GM21737 (cell line): ENCODE data around the gene GLIS1.

Experiments
- ATAC-seq: cut with Tn5 transposase; IDR thresholded peaks from one replicate; pipeline ENCODE4 v1.9.1; 2021; ENCODE audit warnings: mild to moderate bottlenecking, moderate library complexity; ENCODE audit not compliant: unreplicated experiment

GLIS1 gene

GRCh38 chr1:53721088-53721487 lies 17.9 kb downstream of the GLIS1 start:
- no peak for ATAC-seq

- no peak for ATAC-seq
Observed at GRCh38 chr1:53719469-53719868, 19.5 kb downstream of the GLIS1 start.

- ATAC-seq, result no peak
Observed at GRCh38 chr1:53718443-53718842, 20.5 kb downstream of the GLIS1 start.

- no peak for ATAC-seq
Observed at GRCh38 chr1:53717025-53717804, 21.7 kb downstream of the GLIS1 start.

- ATAC-seq, result no peak
Observed at GRCh38 chr1:53716150-53716549, 22.8 kb downstream of the GLIS1 start.

- ATAC-seq, result no peak
Observed at GRCh38 chr1:53715478-53715877, 23.5 kb downstream of the GLIS1 start.

GRCh38 chr1:53712276-53712675 lies 26.7 kb downstream of the GLIS1 start:
- no peak for ATAC-seq

GRCh38 chr1:53710584-53710983 lies 28.4 kb downstream of the GLIS1 start:
- ATAC-seq, result no peak

- no peak for ATAC-seq
Observed at GRCh38 chr1:53708687-53709086, 30.3 kb downstream of the GLIS1 start.

- ATAC-seq, result no peak
Observed at GRCh38 chr1:53706356-53706755, 32.6 kb downstream of the GLIS1 start.

- ATAC-seq, result no peak
Observed at GRCh38 chr1:53705446-53706096, 33.4 kb downstream of the GLIS1 start.

- no peak for ATAC-seq
Observed at GRCh38 chr1:53704804-53705445, 34.0 kb downstream of the GLIS1 start.

GRCh38 chr1:53704304-53704703 lies 34.7 kb downstream of the GLIS1 start:
- no peak for ATAC-seq

GRCh38 chr1:53703174-53703573 lies 35.8 kb downstream of the GLIS1 start:
- ATAC-seq, result no peak

GRCh38 chr1:53702341-53702740 lies 36.6 kb downstream of the GLIS1 start:
- ATAC-seq, result no peak

- ATAC-seq, result no peak
Observed at GRCh38 chr1:53700776-53701175, 38.2 kb downstream of the GLIS1 start.

GRCh38 chr1:53699981-53700380 lies 39.0 kb downstream of the GLIS1 start:
- no peak for ATAC-seq

GRCh38 chr1:53698384-53698980 lies 40.5 kb downstream of the GLIS1 start:
- no peak for ATAC-seq

GRCh38 chr1:53697721-53698383 lies 41.1 kb downstream of the GLIS1 start:
- ATAC-seq, result no peak

GRCh38 chr1:53696990-53697389 lies 42.0 kb downstream of the GLIS1 start:
- no peak for ATAC-seq

GRCh38 chr1:53696571-53696970 lies 42.4 kb downstream of the GLIS1 start:
- ATAC-seq, result no peak
